Tibial artery (tissue), 4 donors: ENCODE data around the gene FOXL2NB.
A peak's percentile ranks its signal among the peaks of the same experiment; 100 is the strongest.

Experiments
- DNase-seq, 2 donors: peaks; one replicate each; pipeline ENCODE4 v3.0.0-alpha.2; 2019
- H3K27ac ChIP-seq, 2 donors: fragments of 200-600 bp; sonication (generic) in 1 of 2; 1 replicate in 1 of 2; 2 replicates in 1 of 2; pipeline ENCODE4 v1.5.1; 2018 to 2019; ENCODE audit warnings: mild to moderate bottlenecking in 1 of 2
- H3K27me3 ChIP-seq, 2 donors: fragments of 200-600 bp; sonication (generic) in 1 of 2; one replicate each; pipeline versions ENCODE4 v1.5.1 to v1.6.0; 2016 to 2019
- H3K36me3 ChIP-seq, 3 donors: fragments of 200-600 bp; sonication (generic) in 2 of 3; one replicate each; pipeline ENCODE4 v1.5.1; 2016 to 2019; ENCODE audit warnings: mild to moderate bottlenecking in 2 of 3
- H3K4me1 ChIP-seq, 4 donors: fragments of 200-600 bp; sonication (generic) in 2 of 4; 1 replicate in 3 of 4; 2 replicates in 1 of 4; pipeline ENCODE4 v1.5.1; 2016 to 2019
- H3K4me3 ChIP-seq, 2 donors: fragments of 200-600 bp; sonication (generic) in 1 of 2; 1 replicate in 1 of 2; 2 replicates in 1 of 2; pipeline ENCODE4 v1.5.1; 2018 to 2019; ENCODE audit warnings: mild to moderate bottlenecking in 2 of 2
- H3K9me3 ChIP-seq, 3 donors: fragments of 200-600 bp; sonication (generic) in 1 of 3; one replicate each; pipeline ENCODE4 v1.5.1; 2016 to 2019
- intact Hi-C: fragments of 100-400 bp; cut with DNase I; formaldehyde crosslinking; loops from one replicate; pipeline ENCODE4 v1.15.0; 2023; ENCODE audit warnings: low total_unique reads
- TF ChIP-seq, protein P1 (sequence below), 2 experiments: fragments of 200-600 bp in 1 of 2; fragments of 450-650 bp in 1 of 2; IDR thresholded peaks; one replicate each; pipeline ENCODE4 v1.5.1; 2017 to 2019; ENCODE audit warnings: antibody characterized with exemption in 2 of 2, mild to moderate bottlenecking in 1 of 2, moderate library complexity in 1 of 2

The FOXL2NB gene

DNA sequence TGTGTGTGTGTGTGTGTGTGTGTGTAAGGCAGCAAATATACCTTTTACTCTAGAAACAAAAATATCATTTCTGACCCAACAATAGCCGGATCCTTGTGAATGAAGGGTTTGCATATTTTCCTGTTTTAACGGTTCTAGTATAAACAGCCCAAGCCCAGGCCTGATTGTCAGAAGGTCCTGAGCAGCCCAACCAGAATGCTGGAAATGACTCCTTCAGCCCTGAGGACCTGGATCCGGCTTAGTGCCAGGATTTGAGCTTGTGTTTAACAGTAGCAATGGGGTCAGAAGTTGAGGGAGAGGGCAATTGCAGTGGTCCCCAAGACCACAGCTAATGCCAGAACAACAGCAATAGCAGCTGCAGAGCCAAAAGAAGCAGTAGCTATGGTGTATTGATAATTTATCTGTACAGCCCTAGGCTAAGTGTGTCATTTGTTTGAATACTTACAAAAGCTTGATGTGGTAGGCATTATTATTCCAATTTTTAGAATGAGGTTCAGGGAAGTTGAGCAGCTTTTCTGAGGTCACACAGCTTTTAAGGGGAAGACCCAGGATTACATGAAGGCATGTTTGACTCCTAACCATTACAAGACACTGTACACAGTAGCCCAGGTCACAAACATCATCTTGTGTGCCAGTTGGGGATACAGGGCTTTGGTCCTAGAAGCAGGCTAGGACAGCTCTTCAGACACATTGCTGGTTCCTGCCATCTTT is 12.9 kb upstream of the FOXL2NB start:
- Histone ChIP-seq H3K36me3 (no peaks in the 10 kb centered on the region), H3K27ac (no peak overlapping the region), H3K4me3 (no peak overlapping the region), H3K9me3 (no peaks in the 10 kb centered on the region), H3K27me3 (peaks cover 0 to 42% of the 10 kb centered on the region in 2 donors), H3K4me1 (peaks cover 0 to 36% (median 34%) of the 10 kb centered on the region in 4 donors)
- no peak for DNase-seq
- TF ChIP-seq, protein P1, sequence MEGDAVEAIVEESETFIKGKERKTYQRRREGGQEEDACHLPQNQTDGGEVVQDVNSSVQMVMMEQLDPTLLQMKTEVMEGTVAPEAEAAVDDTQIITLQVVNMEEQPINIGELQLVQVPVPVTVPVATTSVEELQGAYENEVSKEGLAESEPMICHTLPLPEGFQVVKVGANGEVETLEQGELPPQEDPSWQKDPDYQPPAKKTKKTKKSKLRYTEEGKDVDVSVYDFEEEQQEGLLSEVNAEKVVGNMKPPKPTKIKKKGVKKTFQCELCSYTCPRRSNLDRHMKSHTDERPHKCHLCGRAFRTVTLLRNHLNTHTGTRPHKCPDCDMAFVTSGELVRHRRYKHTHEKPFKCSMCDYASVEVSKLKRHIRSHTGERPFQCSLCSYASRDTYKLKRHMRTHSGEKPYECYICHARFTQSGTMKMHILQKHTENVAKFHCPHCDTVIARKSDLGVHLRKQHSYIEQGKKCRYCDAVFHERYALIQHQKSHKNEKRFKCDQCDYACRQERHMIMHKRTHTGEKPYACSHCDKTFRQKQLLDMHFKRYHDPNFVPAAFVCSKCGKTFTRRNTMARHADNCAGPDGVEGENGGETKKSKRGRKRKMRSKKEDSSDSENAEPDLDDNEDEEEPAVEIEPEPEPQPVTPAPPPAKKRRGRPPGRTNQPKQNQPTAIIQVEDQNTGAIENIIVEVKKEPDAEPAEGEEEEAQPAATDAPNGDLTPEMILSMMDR (IDR thresholded peaks at IDR 0.05) = no peak
- intact Hi-C loops = loop anchor here (10.0 kb wide), 1 partner anchor 391 kb away; no protein-coding TSS in a partner anchor

DNA sequence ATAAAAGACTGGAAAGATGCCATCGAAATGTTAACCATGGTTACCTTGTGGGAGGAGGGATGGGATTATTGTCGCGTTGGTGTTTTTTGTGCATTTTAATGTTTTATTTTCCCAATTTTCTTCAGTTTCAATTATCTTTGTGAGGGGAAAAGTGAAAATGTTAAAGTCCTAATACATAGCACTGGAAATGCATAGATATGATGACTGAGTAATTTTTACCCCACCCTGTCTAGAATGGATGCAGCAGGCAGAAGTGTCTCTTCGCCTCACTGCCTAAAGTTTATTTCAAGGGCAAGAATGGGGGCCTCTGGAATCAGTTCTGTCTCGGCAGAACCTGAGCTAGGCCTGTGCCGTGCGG is 11.5 kb upstream of the FOXL2NB start:
- peaks cover 0 to 44% (median 38%) of the 10 kb centered on the region in 4 donors for H3K4me1 ChIP-seq
- no peaks in the 10 kb centered on the region for H3K9me3 ChIP-seq
- no peak overlapping the region for H3K27ac ChIP-seq
- no peak for DNase-seq
- peaks cover 0 to 51% of the 10 kb centered on the region in 2 donors for H3K27me3 ChIP-seq
- H3K4me3 ChIP-seq = no peak overlapping the region
- H3K36me3 ChIP-seq = no peaks in the 10 kb centered on the region
- TF ChIP-seq, protein P1 (IDR thresholded peaks at IDR 0.05) = no peak
- intact Hi-C loops = loop anchor here (10.0 kb wide), 1 partner anchor 389 kb away; no protein-coding TSS in a partner anchor

DNA sequence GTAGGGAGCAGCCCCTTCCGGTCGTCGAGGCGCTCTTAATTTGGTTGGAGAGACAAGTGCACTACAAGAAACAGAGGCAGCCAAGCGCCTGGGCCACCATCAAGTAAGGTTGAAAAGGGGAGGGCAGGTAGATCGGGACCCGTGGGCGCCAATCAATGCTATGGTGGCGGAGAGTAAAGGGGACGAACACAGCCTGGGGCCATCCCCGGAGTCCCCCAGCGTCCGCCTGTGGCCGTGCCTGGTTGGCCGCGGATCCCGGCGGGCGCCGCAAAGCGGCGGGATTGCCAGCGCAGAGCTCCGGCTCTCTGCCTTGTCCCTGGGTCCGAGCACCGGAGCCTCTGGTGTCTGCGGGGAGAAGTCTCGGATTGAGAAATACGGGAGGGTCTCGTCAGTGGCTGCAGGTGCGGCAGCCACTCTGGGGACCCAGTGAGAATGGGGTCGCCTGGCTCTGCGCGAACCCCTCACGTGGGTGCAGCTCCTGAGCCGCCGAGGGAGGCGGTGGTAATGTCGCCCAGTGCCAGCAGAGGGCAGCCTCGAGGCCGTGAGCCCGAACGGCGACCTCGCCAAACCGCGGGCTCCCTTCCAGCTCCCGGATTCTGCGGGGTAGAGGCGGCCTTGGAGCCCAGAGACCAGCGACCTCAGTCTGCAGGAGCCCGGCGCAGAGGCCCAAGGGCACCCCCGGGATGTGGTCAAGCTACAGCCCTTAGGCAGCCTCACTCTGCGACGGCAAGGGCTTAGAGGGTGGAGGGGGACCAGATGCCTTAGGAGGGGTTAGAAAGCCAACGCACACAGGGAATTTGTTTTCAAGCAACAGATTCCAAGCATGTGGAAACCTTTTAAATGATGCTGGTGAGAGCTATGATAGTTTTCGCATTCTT is 10.9 kb upstream of the FOXL2NB start:
- Histone ChIP-seq H3K4me3 (peak overlapping the region; percentile 3 to 39), H3K9me3 (no peaks in the 10 kb centered on the region), H3K4me1 (peaks cover 0 to 44% (median 38%) of the 10 kb centered on the region in 4 donors), H3K36me3 (no peaks in the 10 kb centered on the region), H3K27ac (no peak overlapping the region), H3K27me3 (peaks cover 0 to 57% of the 10 kb centered on the region in 2 donors)
- TF ChIP-seq, protein P1 (IDR thresholded peaks at IDR 0.05) = peak; percentile 77 to 98
- DNase-seq = peak; percentile 52 to 78
- intact Hi-C loops = loop anchor here (10.0 kb wide), 1 partner anchor 389 kb away; no protein-coding TSS in a partner anchor

DNA sequence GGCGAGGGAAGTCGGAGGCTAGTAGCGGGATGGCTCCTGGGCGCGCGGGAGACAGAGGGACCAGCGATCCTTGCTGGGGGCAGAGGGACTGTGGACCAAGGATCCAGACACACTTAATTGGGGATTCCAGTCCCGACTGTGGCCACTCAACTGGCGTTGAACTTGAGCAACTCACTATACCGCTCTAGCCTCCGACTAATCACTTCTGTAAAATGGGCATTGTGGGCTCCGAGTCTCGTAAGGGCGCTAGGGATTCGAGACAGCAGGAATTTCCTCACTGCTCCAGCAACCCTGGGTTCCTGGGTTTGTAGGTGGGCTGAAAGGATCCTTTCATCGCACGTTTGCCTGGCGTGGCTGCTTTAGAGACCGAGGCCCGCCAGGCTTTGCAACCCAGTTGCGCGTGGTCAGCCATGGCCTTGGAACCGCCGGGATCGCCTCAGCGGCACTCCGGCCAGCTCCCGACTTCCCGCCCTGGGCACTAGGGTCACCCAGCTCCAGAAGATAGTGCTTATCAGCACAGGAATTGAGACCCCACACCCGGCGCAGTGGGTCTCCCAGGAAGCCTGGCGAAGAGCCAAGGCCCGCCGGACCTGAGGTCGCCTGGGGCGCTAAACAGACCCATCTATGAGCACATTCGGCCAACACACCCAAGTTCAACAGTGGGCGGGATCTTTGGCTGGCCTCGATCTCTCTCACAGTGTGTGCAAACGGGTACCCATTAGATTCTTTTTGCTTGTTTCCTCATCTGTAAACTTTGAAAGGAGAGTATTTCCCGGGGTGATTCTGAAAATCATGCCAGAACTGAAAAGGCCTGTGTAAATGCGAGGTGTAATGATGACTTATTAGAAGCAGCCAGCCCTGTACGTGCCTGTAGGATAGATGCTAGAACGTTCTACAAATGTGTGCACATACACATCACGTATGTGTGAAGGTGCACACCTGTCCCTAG is 10.0 kb upstream of the FOXL2NB start:
- intact Hi-C loops = loop anchor here (10.0 kb wide), 1 partner anchor 388 kb away; no protein-coding TSS in a partner anchor
- peaks cover 0 to 66% of the 10 kb centered on the region in 2 donors for H3K27me3 ChIP-seq
- DNase-seq = peak in 1 of 2 donors; percentile 56
- TF ChIP-seq, protein P1 (IDR thresholded peaks at IDR 0.05) = no peak
- no peak overlapping the region for H3K27ac ChIP-seq
- H3K4me3 ChIP-seq = peak overlapping the region; percentile 3 to 39
- H3K36me3 ChIP-seq = no peaks in the 10 kb centered on the region
- no peaks in the 10 kb centered on the region for H3K9me3 ChIP-seq
- H3K4me1 ChIP-seq = peaks cover 0 to 44% (median 38%) of the 10 kb centered on the region in 4 donors

DNA sequence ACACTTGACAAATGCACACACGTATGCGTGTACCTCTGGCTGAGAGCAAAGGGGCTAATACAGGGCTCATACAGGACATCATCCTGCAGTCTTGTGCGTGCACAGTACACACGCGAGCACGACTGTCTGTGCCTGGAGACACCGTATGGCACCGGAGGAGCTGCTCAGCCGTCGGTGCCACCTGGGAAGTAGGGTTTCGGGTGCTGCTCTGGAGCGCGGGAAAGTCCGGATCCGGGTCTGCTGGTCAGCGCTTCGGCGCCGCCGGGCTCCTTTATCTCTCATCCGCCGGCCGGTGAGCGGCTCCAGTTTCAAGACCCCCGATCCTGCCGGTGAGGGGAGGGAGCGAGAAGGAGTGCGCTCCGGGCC is 9.3 kb upstream of the FOXL2NB start:
- intact Hi-C loops = loop anchor here (10.0 kb wide), 1 partner anchor 387 kb away; no protein-coding TSS in a partner anchor
- TF ChIP-seq, protein P1 (IDR thresholded peaks at IDR 0.05) = no peak
- Histone ChIP-seq H3K36me3 (no peaks in the 10 kb centered on the region), H3K9me3 (no peaks in the 10 kb centered on the region), H3K27ac (no peak overlapping the region), H3K27me3 (peaks cover 0 to 73% of the 10 kb centered on the region in 2 donors), H3K4me3 (no peak overlapping the region), H3K4me1 (peaks cover 0 to 44% (median 38%) of the 10 kb centered on the region in 4 donors)
- peak in 1 of 2 donors; percentile 43 for DNase-seq
